HG02884 (cell line): ENCODE results near the gene PRKCSH.
"Not testable (repeated sequence)": the region's sequence is repeated elsewhere in the genome, so short reads cannot be mapped to it uniquely, and the experiment has no call there.

Experiments
- ATAC-seq: cut with Tn5 transposase; IDR thresholded peaks from one replicate; pipeline ENCODE4 v1.9.1; 2021; ENCODE audit warnings: mild to moderate bottlenecking, moderate library complexity; ENCODE audit not compliant: unreplicated experiment

PRKCSH gene

DNA sequence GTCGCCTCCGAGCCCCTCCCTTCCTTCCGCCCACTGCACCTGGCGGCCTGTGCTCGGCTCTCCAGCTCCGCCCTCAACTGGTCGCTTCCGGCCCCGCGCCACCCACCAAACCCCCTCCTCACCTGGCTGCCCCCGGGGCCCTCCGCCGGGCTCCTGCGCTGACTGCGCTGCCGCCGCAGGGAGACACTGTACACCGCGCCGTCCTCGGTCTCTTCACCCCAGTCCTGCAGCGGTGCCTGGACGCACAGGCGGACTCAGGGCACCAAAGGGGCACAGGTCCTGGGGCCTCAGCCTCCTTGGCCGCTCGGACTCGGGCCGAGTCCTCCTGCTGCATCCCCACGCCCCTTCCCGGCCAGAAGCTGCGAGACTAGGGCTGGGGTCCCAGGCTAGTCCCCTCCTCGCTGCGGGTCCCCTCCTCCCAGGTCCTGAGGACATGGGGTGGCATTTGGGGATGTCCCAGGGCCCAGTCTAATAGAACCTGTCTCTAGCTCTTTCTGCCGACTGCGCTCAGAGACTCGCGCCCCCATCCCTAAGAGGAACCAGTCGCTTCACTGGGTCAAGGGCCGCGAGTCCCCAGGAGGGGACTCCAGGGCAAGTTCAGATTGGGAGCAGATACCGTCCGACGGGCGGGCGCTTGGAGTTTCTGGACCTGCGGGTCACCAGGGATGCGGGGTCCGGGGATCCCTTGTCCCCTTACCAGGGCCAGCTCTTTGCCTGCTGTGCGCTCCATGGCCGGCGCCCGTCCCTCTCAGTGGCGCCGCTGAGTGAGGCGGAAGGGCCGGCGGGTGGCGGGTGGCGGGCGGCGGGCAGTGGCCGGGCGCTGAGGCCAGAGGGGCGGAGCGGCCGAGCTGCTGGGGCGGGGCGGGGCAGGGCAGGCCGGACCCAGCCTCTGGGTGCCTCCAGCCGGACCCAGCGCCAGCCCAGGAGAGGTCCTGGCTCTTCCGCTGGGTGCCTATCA lies 16.6 kb upstream of the PRKCSH start, which contains the start of gene RGL3:
RGL3 (minus strand) TSS at position 766 of the 958 bp plus-strand sequence; CDS start at position 730, 36 bp downstream.
- no peak for ATAC-seq

DNA sequence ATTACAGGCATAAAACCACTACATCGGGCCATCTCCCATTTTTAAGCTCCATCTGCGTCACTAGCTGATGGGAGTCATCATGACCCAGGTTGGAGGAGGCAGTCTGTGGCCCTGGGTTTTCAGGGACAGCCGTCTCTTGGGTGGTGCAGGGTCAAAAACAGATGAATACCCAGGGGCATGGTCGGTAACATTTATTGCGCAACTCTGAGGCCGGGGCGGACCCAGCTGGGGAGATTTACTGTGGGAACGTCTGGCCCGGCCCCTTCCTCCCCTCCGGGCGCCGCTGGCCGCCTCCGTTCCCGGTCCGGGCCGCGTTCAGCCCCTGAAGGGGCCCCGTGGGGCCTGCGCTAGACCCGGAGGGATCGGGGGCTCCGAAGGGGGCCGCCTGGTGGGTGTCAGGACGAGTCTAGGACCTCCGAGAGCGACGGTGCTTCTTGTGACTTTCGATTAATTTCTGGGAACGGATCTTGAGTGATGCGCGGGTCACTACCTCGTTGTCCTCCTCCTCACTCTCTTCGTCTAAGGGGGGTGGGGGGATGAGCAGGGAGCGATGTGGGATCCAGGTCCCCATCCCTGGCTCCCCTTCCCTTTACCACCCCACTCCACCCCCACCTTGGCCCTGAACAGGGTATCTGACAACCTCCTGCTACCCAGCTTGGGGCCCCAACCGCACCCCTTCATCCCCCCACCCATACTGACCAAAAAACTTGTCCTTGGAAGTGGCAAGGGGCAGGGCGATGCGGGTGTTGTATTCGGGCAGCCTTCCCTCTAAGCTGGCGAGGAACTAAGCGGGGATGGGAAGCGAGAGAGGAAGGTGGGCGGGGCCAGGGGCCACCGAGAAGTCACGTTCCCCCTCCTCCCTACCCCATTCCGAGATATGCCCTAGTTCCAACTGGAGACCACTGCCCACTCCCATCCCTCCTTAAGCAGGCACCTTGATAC lies 14.7 kb upstream of the PRKCSH start:
- no peak for ATAC-seq

DNA sequence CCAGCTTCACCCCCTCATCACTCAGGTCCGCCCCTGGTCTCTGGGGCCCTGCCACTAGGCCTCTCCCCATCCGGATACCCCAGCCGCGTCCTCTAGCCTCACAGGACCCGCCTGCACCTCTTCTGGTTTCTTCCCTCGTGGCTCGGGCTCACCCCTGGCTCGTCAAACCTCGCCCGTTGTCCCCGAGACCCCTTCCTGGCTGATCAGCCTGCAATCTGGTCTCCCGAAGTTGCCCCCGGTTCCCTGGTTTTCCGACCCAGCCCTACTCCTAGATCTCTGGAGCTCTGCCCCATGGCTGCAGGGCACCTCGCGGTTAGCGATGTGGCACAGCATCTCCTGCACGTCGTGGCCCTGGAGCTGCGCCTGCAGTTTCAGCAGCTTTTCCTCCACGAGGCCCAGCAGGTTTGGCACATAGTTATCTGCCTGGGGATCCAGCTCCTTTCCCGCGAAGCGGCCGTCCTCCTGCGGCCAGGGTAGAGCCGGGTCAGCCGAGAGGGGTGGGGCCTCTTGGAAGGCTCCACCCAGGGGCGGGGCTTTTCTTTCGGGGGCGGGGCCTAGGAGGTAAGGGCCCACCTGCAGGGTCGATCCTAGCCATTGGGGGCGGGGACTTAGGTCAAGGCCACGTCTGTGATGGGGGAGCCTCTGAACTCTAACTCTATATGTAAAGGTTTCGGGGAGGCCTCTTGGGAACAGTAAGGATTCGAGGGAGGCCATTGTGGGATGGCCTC lies 13.9 kb upstream of the PRKCSH start:
- no peak for ATAC-seq

DNA sequence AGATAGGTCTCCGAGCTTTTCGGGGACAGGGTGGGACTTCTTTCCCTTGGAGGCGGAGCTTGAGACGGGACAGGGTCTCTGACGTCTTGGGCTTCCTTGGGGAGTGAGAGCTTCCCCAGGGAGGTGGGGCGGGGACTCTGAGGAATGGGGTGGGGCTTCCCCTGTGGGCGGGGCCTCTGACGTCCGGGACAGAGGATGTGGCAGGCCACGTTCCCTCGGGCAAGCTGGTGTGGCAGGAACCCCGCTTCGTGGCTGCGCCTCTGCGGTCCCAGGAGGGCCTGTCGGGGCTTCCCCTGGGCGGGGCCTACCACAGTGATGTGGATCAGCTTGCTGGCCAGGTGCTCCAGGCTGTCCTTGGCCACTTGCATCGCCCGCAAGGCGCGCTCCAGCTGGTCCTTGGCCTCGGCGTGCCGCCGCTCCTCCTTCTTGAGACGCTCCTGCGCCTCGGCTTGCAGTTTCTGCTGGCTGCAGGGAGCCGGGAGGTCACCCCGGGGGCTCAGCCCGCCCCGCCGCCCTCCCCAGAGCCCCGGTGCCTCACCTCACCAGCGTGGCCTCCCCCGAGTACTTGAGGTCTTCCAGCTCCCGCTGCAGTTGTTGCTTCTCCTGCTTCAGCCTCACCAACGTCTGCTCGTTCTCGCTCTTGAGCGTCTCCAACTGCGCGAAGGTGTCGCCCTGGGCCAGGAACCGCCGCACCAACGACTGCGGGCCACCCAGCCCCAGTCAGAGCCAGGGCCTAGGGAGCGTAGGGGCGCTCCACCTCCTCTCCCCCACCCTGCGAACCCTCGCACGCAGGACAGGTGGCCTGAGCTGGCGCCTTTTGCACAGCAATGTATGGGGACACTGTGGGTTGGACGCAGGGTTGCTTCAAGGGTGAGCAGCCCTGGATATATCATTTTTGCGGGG lies 13.0 kb upstream of the PRKCSH start:
- ATAC-seq = no peak

DNA sequence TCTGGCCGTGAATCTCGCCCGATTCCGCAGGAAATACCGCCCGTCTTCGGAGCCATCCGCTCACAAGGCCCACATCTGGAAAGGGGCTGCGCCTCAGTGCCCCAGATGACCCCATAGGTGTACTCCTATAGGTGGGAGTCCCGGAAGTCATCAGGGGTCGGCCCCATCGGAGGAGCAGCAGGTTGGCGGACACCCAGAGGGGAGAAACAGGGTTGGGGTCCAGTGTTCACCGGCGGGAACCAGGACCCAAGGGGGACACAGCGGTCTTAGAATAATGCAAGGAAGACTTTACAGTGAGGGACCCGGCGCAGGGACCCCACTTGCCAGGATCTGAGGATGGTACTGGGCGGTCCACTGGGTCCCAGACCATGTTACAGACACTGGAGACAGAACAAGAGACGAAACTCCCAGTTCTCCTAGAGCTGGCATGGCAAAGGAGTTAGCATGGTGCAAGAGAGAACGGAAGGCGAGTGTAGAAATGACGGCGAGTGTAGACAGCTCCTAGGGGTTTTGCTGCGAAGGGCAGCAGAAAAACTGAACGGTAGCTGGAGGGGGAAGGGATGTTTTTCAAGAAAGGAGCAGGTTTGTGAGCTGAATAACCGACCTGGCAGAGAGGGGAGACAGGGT lies 12.2 kb upstream of the PRKCSH start:
- ATAC-seq = no peak

DNA sequence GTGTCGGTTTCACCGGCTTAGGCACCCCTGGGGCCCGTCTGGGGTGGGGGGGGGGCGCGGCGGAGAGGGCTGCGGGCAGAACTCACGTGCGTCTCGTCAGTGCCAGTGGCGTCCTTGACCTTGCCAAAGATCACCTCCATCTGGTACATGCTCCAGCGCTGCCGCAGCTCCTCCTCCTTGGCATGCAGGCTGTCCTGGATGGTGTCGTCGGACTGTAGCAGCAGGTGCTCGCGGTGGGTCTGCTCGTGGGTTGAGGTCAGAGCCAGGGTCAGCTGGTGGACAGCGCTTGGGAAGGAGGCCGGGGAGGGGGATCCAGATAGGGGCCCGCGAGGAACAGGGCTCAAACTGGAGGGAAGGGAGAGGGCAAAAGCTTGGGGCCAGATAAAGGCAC lies 11.6 kb upstream of the PRKCSH start:
- ATAC-seq = no peak

DNA sequence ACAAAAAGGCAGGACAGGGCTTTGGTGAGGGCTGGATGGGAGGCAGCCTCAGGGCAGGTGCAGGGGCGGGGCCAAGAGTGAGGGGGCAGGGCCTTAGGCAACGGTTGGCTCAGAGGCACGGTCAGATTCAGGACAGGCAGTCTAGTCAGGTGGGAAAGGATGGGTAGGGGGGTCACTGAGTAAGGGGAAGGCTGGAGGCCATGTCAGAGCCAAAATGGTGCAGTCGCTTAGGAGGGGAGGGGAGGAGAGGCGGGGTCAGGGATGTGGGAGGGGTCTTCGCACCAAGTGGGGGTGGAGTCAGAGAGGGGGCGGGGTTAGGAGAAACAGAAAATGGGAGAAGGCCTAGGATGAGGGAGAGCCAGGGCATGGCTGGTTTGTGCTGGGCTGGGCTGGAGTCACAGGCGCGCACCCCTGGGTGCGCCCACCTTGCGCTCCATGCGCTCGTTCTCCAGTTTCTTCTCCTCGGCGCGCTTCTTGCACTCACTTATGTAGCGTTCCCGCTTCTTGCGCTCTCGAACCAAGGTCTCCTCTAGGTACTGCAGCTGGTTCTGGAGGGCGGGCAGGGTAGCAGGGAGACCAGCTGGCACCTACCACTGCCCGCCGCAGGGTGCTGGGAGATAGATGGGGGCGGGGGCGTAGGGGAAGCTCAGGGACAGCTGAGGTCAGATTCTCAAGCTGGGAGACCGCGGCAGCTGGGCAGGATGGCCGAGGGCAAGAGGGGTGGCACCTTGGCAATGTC lies 9.5 kb upstream of the PRKCSH start:
- ATAC-seq = no peak

DNA sequence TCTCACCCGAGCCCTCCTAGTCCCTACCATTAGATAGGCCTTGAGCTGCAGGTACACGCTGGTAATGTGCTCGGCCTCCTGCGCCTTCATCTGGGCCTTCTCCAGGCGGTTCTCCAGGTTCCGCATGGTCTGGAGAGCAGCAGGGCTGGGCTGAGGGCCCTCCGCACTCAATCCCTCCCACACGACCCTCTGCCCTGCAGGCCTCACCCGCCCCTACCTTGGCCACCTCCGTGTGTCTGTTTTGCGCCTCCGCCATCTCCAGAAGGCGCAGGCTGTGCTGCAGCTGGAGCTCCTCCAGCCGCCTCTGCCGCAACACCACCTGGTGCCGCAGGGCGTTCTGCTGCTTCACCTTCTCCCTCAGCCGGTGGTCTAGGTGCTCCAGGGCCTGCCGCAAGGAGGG lies 8.8 kb upstream of the PRKCSH start:
- no peak for ATAC-seq

DNA sequence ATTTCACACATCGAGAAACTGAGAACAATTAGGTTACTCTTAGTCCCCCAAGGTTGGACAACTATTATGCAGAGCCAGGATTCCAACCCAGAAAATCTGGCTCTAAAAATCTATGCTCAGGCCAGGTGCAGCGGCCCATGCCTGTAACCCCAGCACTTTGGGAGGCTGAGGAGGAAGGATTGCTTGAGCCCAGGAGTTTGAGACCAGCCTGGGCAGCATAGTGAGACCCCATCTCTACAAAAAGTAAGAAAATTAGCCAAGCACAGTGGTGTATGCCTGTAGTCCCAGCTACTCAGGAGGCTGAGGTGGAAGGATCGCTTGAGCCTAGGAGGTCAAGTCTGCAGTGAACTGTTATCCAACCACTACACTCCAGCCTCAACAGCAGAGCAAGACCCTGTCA lies 1.9 kb upstream of the PRKCSH start:
- ATAC-seq = not testable (repeated sequence)

DNA sequence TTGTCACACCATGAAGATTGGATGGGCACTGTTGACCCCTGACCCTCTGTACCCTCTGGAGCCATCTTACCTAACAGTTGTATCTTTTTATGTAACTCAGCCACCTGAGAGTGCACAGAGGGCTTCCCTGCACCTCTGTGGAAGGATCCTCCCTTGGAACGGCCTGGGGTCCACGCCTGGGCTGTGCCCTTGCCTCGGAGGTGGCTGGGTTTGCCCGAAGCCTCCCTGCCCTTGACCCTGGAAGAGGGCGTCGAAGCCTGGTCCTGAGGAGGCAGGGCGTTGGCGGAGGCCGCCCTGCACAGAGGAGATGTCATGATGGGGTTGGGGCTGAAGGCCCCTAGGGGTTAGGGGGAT lies 755 bp upstream of the PRKCSH start:
- ATAC-seq = no peak

DNA sequence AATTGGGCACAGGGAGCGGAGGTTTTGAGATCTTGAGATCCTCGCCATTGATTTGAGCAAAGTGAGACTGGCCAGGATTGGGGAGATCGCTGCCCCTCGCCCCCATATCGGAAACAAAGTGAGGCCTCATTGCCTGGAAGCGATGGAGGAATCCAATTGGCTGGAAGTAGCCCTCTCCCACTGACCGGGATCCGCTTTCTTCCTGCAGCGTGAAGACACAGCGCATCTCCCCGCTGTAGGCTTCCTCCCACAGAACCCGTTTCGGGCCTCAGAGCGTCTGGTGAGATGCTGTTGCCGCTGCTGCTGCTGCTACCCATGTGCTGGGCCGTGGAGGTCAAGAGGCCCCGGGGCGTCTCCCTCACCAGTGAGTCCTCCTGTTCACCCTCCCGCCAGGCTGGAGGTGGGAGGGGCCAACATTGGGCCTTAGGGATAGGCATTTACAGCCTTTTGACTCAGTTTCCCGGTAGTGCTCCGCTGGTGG lies 438 bp downstream of the PRKCSH start:
- ATAC-seq = no peak

DNA sequence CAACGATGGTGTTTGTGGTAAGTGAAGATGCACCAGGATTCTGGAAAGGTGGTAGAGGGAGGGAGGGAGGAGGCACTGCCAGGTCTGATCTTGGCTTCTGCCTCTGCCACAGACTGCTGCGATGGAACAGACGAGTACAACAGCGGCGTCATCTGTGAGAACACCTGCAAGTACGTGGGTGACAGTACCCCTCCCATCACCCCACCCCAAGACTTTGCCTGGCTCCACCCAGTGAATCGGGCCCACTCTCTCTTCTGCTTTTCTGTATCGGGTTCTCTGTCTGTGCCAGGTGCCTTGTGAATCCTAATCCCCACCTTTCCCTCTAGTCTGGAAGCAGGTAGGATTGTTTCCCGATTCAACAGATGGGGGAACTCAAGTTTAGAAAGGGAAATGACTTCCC lies 2.5 kb downstream of the PRKCSH start:
- ATAC-seq = no peak

DNA sequence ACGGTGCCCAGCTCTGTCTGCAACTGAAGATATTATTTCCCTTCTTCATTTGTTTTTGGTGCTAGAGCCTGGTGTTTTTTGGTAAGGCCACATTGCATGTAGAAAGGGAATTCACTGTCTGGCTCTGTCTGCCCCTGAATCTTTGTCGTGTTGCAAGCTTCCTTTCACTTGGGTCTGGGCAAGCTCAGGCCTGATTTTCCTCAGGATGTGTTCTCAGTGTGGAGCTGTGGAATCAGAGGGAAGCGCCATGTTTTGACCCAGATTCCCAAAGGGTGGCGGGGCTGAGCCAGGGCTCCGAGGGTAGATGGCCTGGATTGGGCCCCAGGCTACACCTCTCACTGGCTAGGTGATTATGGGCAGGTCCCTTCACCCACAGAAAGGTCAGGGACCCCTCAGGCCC lies 8.6 kb downstream of the PRKCSH start:
- no peak for ATAC-seq

DNA sequence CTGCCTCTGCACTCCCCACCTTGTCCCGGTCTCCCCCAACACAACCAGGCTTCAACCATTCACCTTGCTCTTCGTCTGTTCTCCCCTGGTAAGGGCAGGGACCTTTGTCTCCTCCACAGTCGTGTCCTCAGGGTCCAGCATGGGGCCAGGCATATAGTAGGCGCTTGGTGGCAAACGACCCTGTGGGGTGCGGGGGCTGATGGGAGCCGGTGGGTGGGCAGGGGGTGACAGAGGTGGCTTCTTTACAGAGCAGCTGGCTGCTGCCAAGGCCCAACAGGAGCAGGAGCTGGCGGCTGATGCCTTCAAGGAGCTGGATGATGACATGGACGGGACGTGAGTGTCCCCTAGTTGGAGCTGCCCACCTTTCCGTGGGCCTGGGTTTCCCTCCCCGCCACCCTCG lies 9.7 kb downstream of the PRKCSH start:
- ATAC-seq = no peak

DNA sequence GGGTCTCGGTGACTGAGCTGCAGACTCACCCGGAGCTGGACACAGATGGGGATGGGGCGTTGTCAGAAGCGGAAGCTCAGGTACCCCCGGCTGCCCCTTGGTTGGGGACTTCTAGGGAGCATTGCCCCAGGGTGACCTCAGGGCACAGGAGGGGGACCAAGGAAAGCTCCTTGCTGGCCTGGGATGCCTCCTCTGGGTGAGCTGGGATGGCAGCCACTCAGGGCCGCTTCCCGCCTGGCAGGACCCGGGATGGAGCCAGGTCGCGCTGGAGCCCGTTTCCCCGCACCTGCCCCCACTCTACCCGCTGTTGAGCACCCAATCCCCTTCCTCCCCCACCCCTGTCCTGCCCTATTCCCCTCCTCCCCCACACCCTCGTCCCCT lies 10.8 kb downstream of the PRKCSH start:
- no peak for ATAC-seq

DNA sequence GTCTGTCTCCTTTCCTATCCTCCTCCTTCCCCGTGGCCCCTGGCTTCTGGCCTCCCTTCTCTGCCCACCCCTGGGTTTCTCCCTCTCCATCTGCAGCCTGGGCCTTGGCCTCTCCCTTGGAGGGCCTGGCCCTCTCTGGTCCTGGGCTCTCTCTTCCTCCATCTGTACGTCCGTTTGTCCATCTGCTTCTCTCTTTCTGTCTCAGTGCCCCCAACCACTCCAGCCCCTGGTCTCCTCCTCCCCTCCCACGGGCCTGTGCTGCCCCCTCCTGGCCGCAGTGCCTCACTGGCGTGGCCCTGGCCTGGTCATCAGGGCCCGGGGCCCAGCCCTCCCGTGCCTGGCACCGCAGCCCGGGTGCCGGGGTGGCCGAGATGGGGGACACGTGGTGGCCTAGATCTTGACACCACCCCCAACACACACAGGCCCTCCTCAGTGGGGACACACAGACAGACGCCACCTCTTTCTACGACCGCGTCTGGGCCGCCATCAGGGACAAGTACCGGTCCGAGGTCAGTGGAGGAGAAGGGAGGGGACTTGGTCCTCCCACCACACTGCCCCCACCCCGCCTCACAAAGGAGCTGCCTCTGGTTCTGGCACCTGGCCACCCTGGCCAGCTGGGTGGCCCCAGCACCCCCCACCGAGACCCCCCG lies 11.3 kb downstream of the PRKCSH start:
- no peak for ATAC-seq

DNA sequence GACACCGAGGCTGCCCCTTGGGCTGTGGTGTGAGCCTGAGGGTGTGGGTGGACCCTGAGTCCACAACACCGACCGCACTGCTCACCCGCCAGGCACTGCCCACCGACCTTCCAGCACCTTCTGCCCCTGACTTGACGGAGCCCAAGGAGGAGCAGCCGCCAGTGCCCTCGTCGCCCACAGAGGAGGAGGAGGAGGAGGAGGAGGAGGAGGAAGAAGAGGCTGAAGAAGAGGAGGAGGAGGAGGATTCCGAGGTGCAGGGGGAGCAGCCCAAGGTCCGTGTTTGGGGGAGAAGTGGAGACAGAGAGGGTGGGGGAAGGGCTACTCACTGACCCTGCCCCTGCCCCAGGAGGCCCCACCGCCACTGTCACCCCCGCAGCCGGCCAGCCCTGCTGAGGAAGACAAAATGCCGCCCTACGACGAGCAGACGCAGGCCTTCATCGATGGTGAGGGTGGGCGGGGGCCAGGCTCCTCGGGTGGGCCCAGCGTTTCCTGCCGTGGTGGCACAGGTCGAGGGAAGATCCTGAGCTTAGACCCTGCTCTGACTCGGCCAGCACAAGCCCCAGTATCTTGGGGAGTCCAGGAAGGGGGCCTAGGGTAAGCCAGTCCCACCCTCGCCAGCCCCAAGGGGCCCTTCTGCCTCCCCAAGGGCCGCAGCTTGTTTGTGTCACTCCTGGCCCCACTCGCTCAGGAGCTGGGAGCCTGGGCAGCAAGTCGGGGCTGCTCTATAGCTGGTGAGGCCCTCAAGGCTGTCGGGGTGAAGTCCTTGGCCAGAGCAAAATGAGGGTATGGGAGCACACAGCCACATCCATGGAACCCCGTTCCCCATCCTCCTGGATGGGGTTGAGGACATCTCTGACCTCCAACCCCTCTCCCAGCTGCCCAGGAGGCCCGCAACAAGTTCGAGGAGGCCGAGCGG lies 12.2 kb downstream of the PRKCSH start:
- no peak for ATAC-seq
